Liver (tissue), 9 donors: ENCODE measurements around the gene DPM2. TPM values are rescaled to one million over a fixed set of nuclear protein-coding genes. Genes with fewer than 3 reads are reported as not detected.

Experiments used
- DNase-seq: peaks from one replicate; pipeline ENCODE4 v3.0.0-alpha.2; 2017; ENCODE audit warnings: low spot score
- H3K27ac ChIP-seq, 2 donors: one replicate each; pipeline ENCODE4 v1.7.0; 2013; ENCODE audit warnings: inconsistent platforms in 2 of 2, low read length in 2 of 2, control low read depth in 1 of 2, low read depth in 1 of 2, mild to moderate bottlenecking in 1 of 2
- H3K27me3 ChIP-seq, 4 donors: one replicate each; pipeline versions ENCODE4 v1.6.1 to v1.7.0; 2013; ENCODE audit warnings: low read length in 3 of 4, inconsistent platforms in 1 of 4, mild to moderate bottlenecking in 1 of 4, moderate library complexity in 1 of 4; ENCODE audit not compliant: control insufficient read depth in 4 of 4, insufficient read depth in 4 of 4
- H3K36me3 ChIP-seq, 4 donors: one replicate each; pipeline versions ENCODE4 v1.6.1 to v1.7.0; 2013; ENCODE audit warnings: low read length in 3 of 4, mild to moderate bottlenecking in 3 of 4, low read depth in 1 of 4, moderate library complexity in 1 of 4; ENCODE audit not compliant: control insufficient read depth in 4 of 4, insufficient read depth in 3 of 4
- H3K4me1 ChIP-seq, 4 donors: one replicate each; pipeline versions ENCODE4 v1.6.1 to v1.7.0; 2013; ENCODE audit warnings: low read length in 3 of 4, mild to moderate bottlenecking in 3 of 4, moderate library complexity in 1 of 4; ENCODE audit not compliant: control insufficient read depth in 4 of 4, insufficient read depth in 4 of 4
- H3K4me3 ChIP-seq, 3 donors: one replicate each; pipeline versions ENCODE4 v1.6.1 to v1.7.0; 2013; ENCODE audit warnings: low read length in 3 of 3, control low read depth in 1 of 3, low read depth in 1 of 3, mild to moderate bottlenecking in 1 of 3
- H3K9ac ChIP-seq, 2 donors: one replicate each; pipeline ENCODE4 v1.7.0; 2013; ENCODE audit warnings: low read length in 2 of 2, mild to moderate bottlenecking in 2 of 2, moderate library complexity in 2 of 2, control low read depth in 1 of 2, low read depth in 1 of 2
- H3K9me3 ChIP-seq, 4 donors: one replicate each; pipeline versions ENCODE4 v1.6.1 to v1.7.0; 2013; ENCODE audit warnings: low read length in 3 of 4; ENCODE audit not compliant: control insufficient read depth in 4 of 4
- ATF3 ChIP-seq: IDR thresholded peaks from 2 replicates; pipeline ENCODE4 v1.6.1; 2016; ENCODE audit warnings: antibody characterized with exemption
- CTCF ChIP-seq: fragments of 150-350 bp; IDR thresholded peaks from 2 replicates; pipeline ENCODE4 v1.5.1; 2017; ENCODE audit warnings: improper control_type of control experiment, low read depth, low read length; ENCODE audit not compliant: missing input control
- EGR1 ChIP-seq, 2 donors: IDR thresholded peaks; 2 replicates each; pipeline ENCODE4 v1.6.1; 2016 to 2018; ENCODE audit warnings: antibody characterized with exemption in 2 of 2, low read depth in 2 of 2
- FOXA1 ChIP-seq: IDR thresholded peaks from 2 replicates; pipeline ENCODE4 v1.6.1; 2016; ENCODE audit warnings: antibody characterized with exemption
- GABPA ChIP-seq, 2 donors: IDR thresholded peaks in 1 of 2; conservative IDR thresholded peaks in 1 of 2; 2 replicates each; pipeline ENCODE4 v1.6.1; 2016; ENCODE audit warnings: antibody characterized with exemption in 2 of 2, mild to moderate bottlenecking in 1 of 2, moderate library complexity in 1 of 2
- HNF4A ChIP-seq, 2 donors: conservative IDR thresholded peaks; 2 replicates each; pipeline ENCODE4 v1.6.1; 2016; ENCODE audit warnings: antibody characterized with exemption in 2 of 2, mild to moderate bottlenecking in 2 of 2
- MAX ChIP-seq: IDR thresholded peaks from 2 replicates; pipeline ENCODE4 v1.6.1; 2016; ENCODE audit warnings: antibody characterized with exemption
- NR2F2 ChIP-seq: IDR thresholded peaks from 2 replicates; pipeline ENCODE4 v1.6.1; 2016; ENCODE audit warnings: antibody characterized with exemption
- RAD21 ChIP-seq, 2 donors: IDR thresholded peaks; 2 replicates each; pipeline ENCODE4 v1.6.1; 2016; ENCODE audit warnings: antibody characterized with exemption in 2 of 2, mild to moderate bottlenecking in 2 of 2
- SP1 ChIP-seq: IDR thresholded peaks from 2 replicates; pipeline ENCODE4 v1.6.1; 2018; ENCODE audit warnings: antibody characterized with exemption, mild to moderate bottlenecking
- TAF1 ChIP-seq: conservative IDR thresholded peaks from 2 replicates; pipeline ENCODE4 v1.6.1; 2016; ENCODE audit warnings: antibody characterized with exemption, mild to moderate bottlenecking
- YY1 ChIP-seq: IDR thresholded peaks from 2 replicates; pipeline ENCODE4 v1.6.1; 2016; ENCODE audit warnings: antibody characterized with exemption, mild to moderate bottlenecking
- ZBTB33 ChIP-seq: IDR thresholded peaks from 2 replicates; pipeline ENCODE4 v1.6.1; 2016; ENCODE audit warnings: antibody characterized with exemption
- WGBS: extraction: QIAGEN DNeasy Blood & Tissue Kit; methylation state at CpG from one replicate; pipeline ENCODE4 v1.1.7; 2013; 5-methylcytosine and 5-hydroxymethylcytosine counted together
- polyA plus RNA-seq, 2 donors: library from polyadenylated mRNA; stranded (reverse) in 1 of 2; unstranded in 1 of 2; fragments of 200-250 nt in 1 of 2; fragments of >200 nt in 1 of 2; fragmentation: Nextera tagmentation in 1 of 2; extraction: Ambion mirVana in 1 of 2; gene quantifications; one replicate each; pipeline versions ENCODE4 v1.2.1 to v1.2.3, GENCODE V29; 2013 to 2015
- total RNA-seq, 2 donors: library from RNA; depleted of rRNA; stranded (reverse); fragments of >200 nt; gene quantifications; one replicate each; pipeline ENCODE4 v1.2.3, GENCODE V29; 2014
- donor health status: healthy.
- donor health status: healthy.
- donor health status: healthy.
- donor health status: healthy.
- donor health status: healthy.

DPM2 gene
- total and polyA plus RNA-seq, 4 donors = 9.3 to 25.0 (median 22.0) TPM

- Histone ChIP-seq H3K36me3 (no peaks in the 10 kb centered on the region), H3K4me1 (peaks cover 3 to 25% (median 19%) of the 10 kb centered on the region in 4 donors), H3K27ac (no peak overlapping the region), H3K9me3 (no peaks in the 10 kb centered on the region), H3K9ac (no peak overlapping the region), H3K27me3 (no peaks in the 10 kb centered on the region), H3K4me3 (no peak overlapping the region)
- DNase-seq = no peak
- TF ChIP-seq EGR1 (IDR thresholded peaks at IDR 0.05; ENCODE audit: low read depth in 2 of 2) (no peak), YY1 (no peak), GABPA (IDR thresholded peaks at IDR 0.05 in 1 of 2, conservative IDR thresholded peaks at IDR 0.05 in 1 of 2) (no peak), RAD21 (IDR thresholded peaks at IDR 0.05) (no peak), MAX (no peak), SP1 (no peak), HNF4A (conservative IDR thresholded peaks at IDR 0.05) (no peak), NR2F2 (no peak), ZBTB33 (no peak), FOXA1 (no peak), ATF3 (no peak), TAF1 (no peak)
- WGBS = 97% methylated on average over 4 of the region's 4 CpGs
Observed at GRCh38 chr9:127934248-127934647, 3.4 kb downstream of the DPM2 start.

GRCh38 chr9:127931092-127931881 is 6.4 kb downstream of the DPM2 start:
- WGBS = 22% methylated on average over 18 of the region's 18 CpGs
- Histone ChIP-seq H3K27ac (no peak overlapping the region), H3K9ac (no peak overlapping the region), H3K36me3 (no peaks in the 10 kb centered on the region), H3K9me3 (no peaks in the 10 kb centered on the region), H3K4me3 (no peak overlapping the region), H3K4me1 (peaks cover 2 to 18% (median 8%) of the 10 kb centered on the region in 4 donors), H3K27me3 (peaks cover 0 to 7% (median 0%) of the 10 kb centered on the region in 4 donors)
- TF ChIP-seq MAX = no peak
- TF ChIP-seq RAD21 (IDR thresholded peaks at IDR 0.05) = no peak
- no peak for TF ChIP-seq CTCF
- TF ChIP-seq GABPA (IDR thresholded peaks at IDR 0.05 in 1 of 2, conservative IDR thresholded peaks at IDR 0.05 in 1 of 2) = no peak
- no peak for TF ChIP-seq HNF4A (conservative IDR thresholded peaks at IDR 0.05)
- DNase-seq = no peak
